HCEC 1CT (cell line): ENCODE measurements around the gene ZNRF2.
"Not testable (repeated sequence)": the region's sequence is repeated elsewhere in the genome, so short reads cannot be mapped to it uniquely, and the experiment has no call there.

Source experiments
- DNase-seq: peaks from one replicate; pipeline ENCODE4 v3.0.0-alpha.2; 2017

ZNRF2 gene

GRCh38 chr7:30290317-30290716 is 5.9 kb downstream of the ZNRF2 start:
- not testable (repeated sequence) for DNase-seq

- DNase-seq = not testable (repeated sequence)
These were observed 8.1 kb downstream of the ZNRF2 start for GRCh38 chr7:30292416-30293038.

GRCh38 chr7:30296304-30296703 is 11.9 kb downstream of the ZNRF2 start:
- DNase-seq = not testable (repeated sequence)

GRCh38 chr7:30297499-30297898 is 13.1 kb downstream of the ZNRF2 start:
- DNase-seq = not testable (repeated sequence)

GRCh38 chr7:30298409-30298808 is 14.0 kb downstream of the ZNRF2 start:
- not testable (repeated sequence) for DNase-seq

- DNase-seq = no peak
These were observed 17.4 kb downstream of the ZNRF2 start for GRCh38 chr7:30301751-30302150.

GRCh38 chr7:30302656-30303311 is 18.4 kb downstream of the ZNRF2 start:
- no peak for DNase-seq

GRCh38 chr7:30303312-30304039 is 19.1 kb downstream of the ZNRF2 start:
- DNase-seq = no peak

GRCh38 chr7:30304177-30304884 is 19.9 kb downstream of the ZNRF2 start:
- DNase-seq = no peak

GRCh38 chr7:30306976-30307375 is 22.6 kb downstream of the ZNRF2 start:
- DNase-seq = no peak

GRCh38 chr7:30308389-30308788 is 24.0 kb downstream of the ZNRF2 start:
- no peak for DNase-seq

GRCh38 chr7:30309302-30309701 is 24.9 kb downstream of the ZNRF2 start:
- no peak for DNase-seq

GRCh38 chr7:30309842-30310435 is 25.5 kb downstream of the ZNRF2 start:
- no peak for DNase-seq

- DNase-seq = no peak
These were observed 26.4 kb downstream of the ZNRF2 start for GRCh38 chr7:30310674-30311362.

GRCh38 chr7:30312178-30312577 is 27.8 kb downstream of the ZNRF2 start:
- no peak for DNase-seq

- no peak for DNase-seq
These were observed 29.0 kb downstream of the ZNRF2 start for GRCh38 chr7:30313348-30313747.

GRCh38 chr7:30313793-30314192 is 29.4 kb downstream of the ZNRF2 start:
- no peak for DNase-seq

- no peak for DNase-seq
These were observed 31.2 kb downstream of the ZNRF2 start for GRCh38 chr7:30315589-30315988.

GRCh38 chr7:30320392-30320791 is 36.0 kb downstream of the ZNRF2 start:
- no peak for DNase-seq

- no peak for DNase-seq
These were observed 36.9 kb downstream of the ZNRF2 start for GRCh38 chr7:30321089-30321881.

- no peak for DNase-seq
These were observed 37.4 kb downstream of the ZNRF2 start for GRCh38 chr7:30321882-30322192.
